ENCODE measurements around the gene ENPP1.
"Not testable (repeated sequence)": the region's sequence is repeated elsewhere in the genome, so short reads cannot be mapped to it uniquely, and the experiment has no call there.

Gene ENPP1

DNA sequence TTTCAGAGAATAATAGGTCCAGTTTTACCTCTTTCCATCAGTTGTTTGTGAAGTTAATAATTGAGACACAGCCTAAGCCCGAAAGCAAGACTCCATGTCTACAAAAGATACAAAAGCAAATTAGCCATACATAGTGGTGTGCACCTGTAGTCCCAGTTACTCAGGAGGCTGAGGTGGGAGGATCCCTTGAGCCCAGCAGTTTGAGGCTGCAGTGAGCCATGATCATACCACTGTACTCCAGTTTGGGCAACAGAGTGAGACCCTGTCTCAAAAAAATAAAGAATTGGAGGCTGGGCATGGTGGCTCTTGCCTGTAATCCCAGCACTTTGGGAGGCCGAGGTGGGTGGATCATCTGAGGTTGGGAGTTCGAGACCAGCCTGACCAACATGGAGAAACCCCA is 101.0 kb downstream of the ENPP1 start:
- H3K4me3 ChIP-seq (ENCODE audit: low read length); H3K9me3 ChIP-seq (ENCODE audit: insufficient read depth, low read depth, low read length); H3K27me3 ChIP-seq (ENCODE audit: insufficient read depth, low read length); H3K9ac ChIP-seq (ENCODE audit: low read depth, low read length); H3K27ac ChIP-seq (ENCODE audit: low read length): not testable (repeated sequence)
- peaks cover 19% of the 10 kb centered on the region for H3K4me1 ChIP-seq (ENCODE audit: insufficient read depth, low read length)
- peaks cover 61% of the 10 kb centered on the region for H3K36me3 ChIP-seq (ENCODE audit: insufficient read depth, low read depth, low read length)

- Histone ChIP-seq H3K27me3 (ENCODE audit: insufficient read depth, low read length) (no peaks in the 10 kb centered on the region), H3K4me3 (ENCODE audit: low read length) (no peak overlapping the region), H3K36me3 (ENCODE audit: insufficient read depth, low read depth, low read length) (peaks cover 68% of the 10 kb centered on the region), H3K9me3 (ENCODE audit: insufficient read depth, low read depth, low read length) (no peaks in the 10 kb centered on the region), H3K9ac (ENCODE audit: low read depth, low read length) (no peak overlapping the region), H3K4me1 (ENCODE audit: insufficient read depth, low read length) (peaks cover 19% of the 10 kb centered on the region), H3K27ac (ENCODE audit: low read length) (no peak overlapping the region)
These were observed 101.8 kb downstream of the ENPP1 start for GRCh38 chr6:131909408-131910218.

GRCh38 chr6:131910219-131910589 is 102.4 kb downstream of the ENPP1 start:
- no peak overlapping the region for H3K27ac ChIP-seq (ENCODE audit: low read length)
- H3K4me3 ChIP-seq (ENCODE audit: low read length), result no peak overlapping the region
- H3K36me3 ChIP-seq (ENCODE audit: insufficient read depth, low read depth, low read length), result peaks cover 73% of the 10 kb centered on the region
- no peaks in the 10 kb centered on the region for H3K9me3 ChIP-seq (ENCODE audit: insufficient read depth, low read depth, low read length)
- peaks cover 19% of the 10 kb centered on the region for H3K4me1 ChIP-seq (ENCODE audit: insufficient read depth, low read length)
- no peaks in the 10 kb centered on the region for H3K27me3 ChIP-seq (ENCODE audit: insufficient read depth, low read length)
- H3K9ac ChIP-seq (ENCODE audit: low read depth, low read length), result no peak overlapping the region

GRCh38 chr6:131910956-131911355 is 103.1 kb downstream of the ENPP1 start:
- peaks cover 19% of the 10 kb centered on the region for H3K4me1 ChIP-seq (ENCODE audit: insufficient read depth, low read length)
- no peaks in the 10 kb centered on the region for H3K27me3 ChIP-seq (ENCODE audit: insufficient read depth, low read length)
- no peak overlapping the region for H3K4me3 ChIP-seq (ENCODE audit: low read length)
- no peak overlapping the region for H3K27ac ChIP-seq (ENCODE audit: low read length)
- peaks cover 5% of the 10 kb centered on the region; the same call in 1 of the 2 replicates for H3K9me3 ChIP-seq (ENCODE audit: insufficient read depth, low read depth, low read length)
- H3K9ac ChIP-seq (ENCODE audit: low read depth, low read length), result no peak overlapping the region
- H3K36me3 ChIP-seq (ENCODE audit: insufficient read depth, low read depth, low read length), result peaks cover 81% of the 10 kb centered on the region

- Histone ChIP-seq H3K4me3 (ENCODE audit: low read length) (no peak overlapping the region), H3K27me3 (ENCODE audit: insufficient read depth, low read length) (no peaks in the 10 kb centered on the region), H3K36me3 (ENCODE audit: insufficient read depth, low read depth, low read length) (peaks cover 91% of the 10 kb centered on the region)
These were observed 104.1 kb downstream of the ENPP1 start for GRCh38 chr6:131911951-131912350.

GRCh38 chr6:131914234-131914633 is 106.4 kb downstream of the ENPP1 start:
- H3K36me3 ChIP-seq (ENCODE audit: insufficient read depth, low read depth, low read length), result peaks cover 96% of the 10 kb centered on the region
- H3K4me3 ChIP-seq (ENCODE audit: low read length), result no peak overlapping the region
- no peak overlapping the region for H3K9ac ChIP-seq (ENCODE audit: low read depth, low read length)
- peaks cover 4% of the 10 kb centered on the region; the same call in 1 of the 2 replicates for H3K4me1 ChIP-seq (ENCODE audit: insufficient read depth, low read length)
- H3K9me3 ChIP-seq (ENCODE audit: insufficient read depth, low read depth, low read length), result peaks cover 33% of the 10 kb centered on the region
- H3K27ac ChIP-seq (ENCODE audit: low read length), result no peak overlapping the region
- H3K27me3 ChIP-seq (ENCODE audit: insufficient read depth, low read length), result no peaks in the 10 kb centered on the region

More at GRCh38 chr6:131911951-131912350, 104.1 kb downstream of the ENPP1 start:
- Histone ChIP-seq H3K9ac (ENCODE audit: low read depth, low read length) (no peak overlapping the region), H3K9me3 (ENCODE audit: insufficient read depth, low read depth, low read length) (peaks cover 13% of the 10 kb centered on the region), H3K4me1 (ENCODE audit: insufficient read depth, low read length) (peaks cover 19% of the 10 kb centered on the region), H3K27ac (ENCODE audit: low read length) (no peak overlapping the region)

DNA sequence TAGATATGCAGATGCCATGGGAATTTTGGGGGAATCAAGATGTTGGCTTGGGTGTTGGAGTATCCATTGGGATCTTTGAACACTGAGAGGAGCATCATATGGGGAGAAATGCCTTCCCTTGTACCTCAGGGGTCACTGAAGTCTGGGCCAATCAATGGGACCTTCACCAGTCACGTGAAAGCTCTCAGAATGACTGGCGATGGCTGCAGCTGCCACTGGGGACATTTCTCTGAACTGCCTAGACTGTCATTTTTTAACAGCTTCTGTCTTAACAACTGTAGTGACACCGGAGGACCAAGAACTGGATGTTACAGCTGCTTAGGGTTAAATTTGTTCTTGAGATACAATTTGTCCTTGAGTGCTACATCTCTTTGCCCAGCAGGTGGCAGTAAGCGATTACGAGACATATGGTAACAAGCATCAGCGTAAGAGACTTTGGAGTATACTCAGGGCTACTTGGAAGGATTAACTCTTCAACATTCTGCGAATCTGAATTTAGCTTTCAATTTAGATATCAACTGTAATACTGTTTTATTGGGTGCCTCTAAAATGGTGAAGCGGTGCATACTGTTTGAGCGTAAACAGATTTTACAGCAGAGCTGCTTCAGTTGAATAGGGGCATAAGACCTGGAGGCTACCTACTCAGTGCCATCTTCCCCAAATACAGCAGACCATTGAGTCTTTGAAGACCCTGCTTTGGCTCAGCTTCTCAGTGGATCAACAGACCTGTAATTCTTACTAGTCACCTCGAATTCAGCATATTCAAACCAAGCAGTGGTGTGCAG is 107.3 kb downstream of the ENPP1 start:
- Histone ChIP-seq H3K9ac (ENCODE audit: low read depth, low read length) (no peak overlapping the region), H3K4me1 (ENCODE audit: insufficient read depth, low read length) (peaks cover 4% of the 10 kb centered on the region; the same call in 1 of the 2 replicates), H3K9me3 (ENCODE audit: insufficient read depth, low read depth, low read length) (peaks cover 40% of the 10 kb centered on the region), H3K4me3 (ENCODE audit: low read length) (no peak overlapping the region), H3K27ac (ENCODE audit: low read length) (no peak overlapping the region), H3K36me3 (ENCODE audit: insufficient read depth, low read depth, low read length) (peaks cover 89% of the 10 kb centered on the region), H3K27me3 (ENCODE audit: insufficient read depth, low read length) (no peaks in the 10 kb centered on the region)

DNA sequence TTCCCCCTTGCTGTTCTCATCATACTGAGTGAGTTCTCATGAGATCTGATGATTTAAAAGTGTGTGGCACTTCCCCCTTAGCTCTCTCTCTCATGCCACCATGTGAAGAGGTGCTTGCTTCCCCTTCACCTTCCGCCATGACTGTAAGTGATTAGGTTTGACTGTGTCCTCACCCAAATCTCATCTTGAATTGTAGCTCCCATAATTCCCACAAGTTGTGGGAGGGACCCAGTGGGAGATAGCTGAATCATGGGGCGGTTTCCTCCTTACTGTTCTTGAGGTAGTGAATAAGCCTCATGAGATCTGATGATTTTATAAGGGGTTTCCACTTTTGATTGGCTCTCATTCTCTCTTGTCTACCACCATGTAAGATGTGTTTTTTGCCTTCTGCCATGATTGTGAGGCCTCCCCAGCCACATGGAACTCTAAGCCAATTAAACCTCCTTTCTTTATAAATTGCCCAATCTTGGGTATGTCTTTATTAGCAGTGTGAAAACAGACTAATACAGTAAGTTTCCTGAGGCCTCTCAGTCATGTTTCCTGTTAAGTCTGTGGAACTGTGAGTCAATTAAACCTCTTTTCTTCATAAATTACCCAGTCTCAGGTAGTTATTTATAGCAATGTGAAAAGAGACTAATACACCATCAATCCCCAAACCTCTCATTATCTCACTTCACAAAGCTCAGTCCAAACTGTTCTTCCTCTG is 108.4 kb downstream of the ENPP1 start:
- peaks cover 80% of the 10 kb centered on the region for H3K36me3 ChIP-seq (ENCODE audit: insufficient read depth, low read depth, low read length)
- H3K4me3 ChIP-seq (ENCODE audit: low read length), result not testable (repeated sequence)

DNA sequence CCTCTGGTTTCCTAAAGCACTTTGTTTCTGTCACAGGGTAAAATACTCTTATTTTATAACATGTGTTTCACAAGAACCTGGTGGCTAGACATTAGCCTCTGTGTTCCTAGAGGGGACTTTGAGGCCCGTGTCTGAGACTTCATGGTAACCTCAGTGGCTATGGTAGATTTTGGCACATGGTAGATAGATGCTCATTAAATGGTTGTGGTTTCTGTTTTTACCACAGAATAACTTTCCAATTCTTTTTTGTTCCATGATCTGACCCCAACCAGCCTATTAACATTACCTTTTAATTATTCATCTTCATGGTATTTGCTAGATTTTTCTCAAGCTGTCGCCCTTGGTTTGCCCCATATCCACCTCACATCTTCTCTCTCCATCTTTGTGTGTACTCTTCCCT is 109.0 kb downstream of the ENPP1 start:
- peaks cover 74% of the 10 kb centered on the region for H3K36me3 ChIP-seq (ENCODE audit: insufficient read depth, low read depth, low read length)
- no peak overlapping the region for H3K27ac ChIP-seq (ENCODE audit: low read length)
- no peak overlapping the region for H3K9ac ChIP-seq (ENCODE audit: low read depth, low read length)

More for the DNA sequence above, 108.4 kb downstream of the ENPP1 start:
- H3K27me3 ChIP-seq (ENCODE audit: insufficient read depth, low read length); H3K4me1 ChIP-seq (ENCODE audit: insufficient read depth, low read length); H3K27ac ChIP-seq (ENCODE audit: low read length); H3K9ac ChIP-seq (ENCODE audit: low read depth, low read length): not testable (repeated sequence)
- peaks cover 48% of the 10 kb centered on the region for H3K9me3 ChIP-seq (ENCODE audit: insufficient read depth, low read depth, low read length)

DNA sequence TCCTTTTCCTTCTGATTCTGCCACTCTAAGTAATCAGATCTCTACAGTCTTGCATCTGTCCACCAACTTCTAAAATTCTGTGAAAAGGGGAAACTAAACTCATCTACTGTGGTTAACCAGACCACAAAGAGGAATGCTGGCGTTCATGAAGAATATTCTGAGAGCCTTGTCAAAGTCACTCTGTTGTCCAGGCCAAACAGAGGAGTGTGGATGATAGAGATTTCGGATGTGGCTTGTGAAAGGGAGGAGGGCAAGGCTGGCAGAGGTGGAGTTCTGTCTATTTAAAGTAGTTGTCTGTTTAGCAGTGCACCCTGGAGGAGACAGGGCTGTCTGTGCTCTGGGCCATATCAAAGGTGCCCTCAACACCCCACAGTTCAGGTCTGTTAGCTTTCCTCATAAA is 109.5 kb downstream of the ENPP1 start:
- Histone ChIP-seq H3K27ac (ENCODE audit: low read length) (no peak overlapping the region), H3K9me3 (ENCODE audit: insufficient read depth, low read depth, low read length) (peaks cover 48% of the 10 kb centered on the region), H3K36me3 (ENCODE audit: insufficient read depth, low read depth, low read length) (peaks cover 69% of the 10 kb centered on the region), H3K27me3 (ENCODE audit: insufficient read depth, low read length) (no peaks in the 10 kb centered on the region), H3K4me1 (ENCODE audit: insufficient read depth, low read length) (no peaks in the 10 kb centered on the region), H3K4me3 (ENCODE audit: low read length) (no peak overlapping the region), H3K9ac (ENCODE audit: low read depth, low read length) (no peak overlapping the region)

More for the DNA sequence above, 109.0 kb downstream of the ENPP1 start:
- Histone ChIP-seq H3K4me1 (ENCODE audit: insufficient read depth, low read length) (0 out of 2 replicates have a peak, but pooled peaks cover under 1% of the 10 kb centered on the region), H3K9me3 (ENCODE audit: insufficient read depth, low read depth, low read length) (peaks cover 48% of the 10 kb centered on the region), H3K4me3 (ENCODE audit: low read length) (no peak overlapping the region), H3K27me3 (ENCODE audit: insufficient read depth, low read length) (no peaks in the 10 kb centered on the region)

DNA sequence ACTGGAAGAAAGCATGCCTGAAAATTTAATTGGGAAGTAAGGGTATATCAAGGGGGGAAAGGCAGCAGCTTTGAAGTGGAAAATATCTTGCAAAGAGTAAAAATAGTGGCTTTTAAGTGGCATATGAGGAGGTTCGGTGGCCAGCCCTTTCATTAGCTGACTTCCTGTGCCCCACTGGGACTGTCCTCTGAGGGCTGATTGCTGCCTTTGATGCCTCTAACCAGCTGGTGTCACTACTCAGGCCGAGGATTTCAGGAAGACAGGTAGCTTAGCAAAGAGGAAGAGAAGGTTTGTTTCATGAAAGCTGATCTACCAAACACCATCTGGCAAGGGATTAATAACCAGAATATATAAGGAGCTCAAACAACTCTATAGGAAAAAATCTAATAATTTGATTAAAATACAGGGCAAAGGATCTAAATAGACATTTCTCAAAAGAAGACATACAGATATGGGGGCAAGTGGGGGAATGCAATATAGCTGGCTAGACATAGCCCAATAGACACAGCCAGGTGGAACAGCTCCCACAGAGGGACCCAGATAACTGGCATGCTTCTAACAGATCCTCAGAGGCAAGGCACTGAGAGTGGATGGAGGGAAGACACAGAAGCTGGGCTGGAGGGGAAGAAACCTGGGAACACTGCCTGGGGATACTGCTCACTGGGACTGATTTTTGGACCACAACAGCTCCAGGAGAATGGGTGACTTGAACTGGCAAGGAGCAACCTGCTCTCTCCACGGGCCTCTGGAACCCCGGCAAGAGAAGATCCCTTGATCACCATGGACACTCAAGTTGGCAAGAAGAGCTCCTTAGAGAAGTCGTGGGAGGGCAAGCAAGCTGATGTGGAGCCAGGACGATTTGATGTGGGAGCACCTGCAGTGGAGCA is 110.2 kb downstream of the ENPP1 start:
- peaks cover 62% of the 10 kb centered on the region for H3K36me3 ChIP-seq (ENCODE audit: insufficient read depth, low read depth, low read length)
- no peak overlapping the region for H3K9ac ChIP-seq (ENCODE audit: low read depth, low read length)

More for the DNA sequence above, 110.2 kb downstream of the ENPP1 start:
- H3K4me3 ChIP-seq (ENCODE audit: low read length), result no peak overlapping the region
- no peaks in the 10 kb centered on the region for H3K4me1 ChIP-seq (ENCODE audit: insufficient read depth, low read length)
- H3K27ac ChIP-seq (ENCODE audit: low read length), result no peak overlapping the region
- H3K27me3 ChIP-seq (ENCODE audit: insufficient read depth, low read length), result no peaks in the 10 kb centered on the region
- peaks cover 48% of the 10 kb centered on the region for H3K9me3 ChIP-seq (ENCODE audit: insufficient read depth, low read depth, low read length)
